ENCODE results near the gene NKX1-1.

NKX1-1 gene

DNA sequence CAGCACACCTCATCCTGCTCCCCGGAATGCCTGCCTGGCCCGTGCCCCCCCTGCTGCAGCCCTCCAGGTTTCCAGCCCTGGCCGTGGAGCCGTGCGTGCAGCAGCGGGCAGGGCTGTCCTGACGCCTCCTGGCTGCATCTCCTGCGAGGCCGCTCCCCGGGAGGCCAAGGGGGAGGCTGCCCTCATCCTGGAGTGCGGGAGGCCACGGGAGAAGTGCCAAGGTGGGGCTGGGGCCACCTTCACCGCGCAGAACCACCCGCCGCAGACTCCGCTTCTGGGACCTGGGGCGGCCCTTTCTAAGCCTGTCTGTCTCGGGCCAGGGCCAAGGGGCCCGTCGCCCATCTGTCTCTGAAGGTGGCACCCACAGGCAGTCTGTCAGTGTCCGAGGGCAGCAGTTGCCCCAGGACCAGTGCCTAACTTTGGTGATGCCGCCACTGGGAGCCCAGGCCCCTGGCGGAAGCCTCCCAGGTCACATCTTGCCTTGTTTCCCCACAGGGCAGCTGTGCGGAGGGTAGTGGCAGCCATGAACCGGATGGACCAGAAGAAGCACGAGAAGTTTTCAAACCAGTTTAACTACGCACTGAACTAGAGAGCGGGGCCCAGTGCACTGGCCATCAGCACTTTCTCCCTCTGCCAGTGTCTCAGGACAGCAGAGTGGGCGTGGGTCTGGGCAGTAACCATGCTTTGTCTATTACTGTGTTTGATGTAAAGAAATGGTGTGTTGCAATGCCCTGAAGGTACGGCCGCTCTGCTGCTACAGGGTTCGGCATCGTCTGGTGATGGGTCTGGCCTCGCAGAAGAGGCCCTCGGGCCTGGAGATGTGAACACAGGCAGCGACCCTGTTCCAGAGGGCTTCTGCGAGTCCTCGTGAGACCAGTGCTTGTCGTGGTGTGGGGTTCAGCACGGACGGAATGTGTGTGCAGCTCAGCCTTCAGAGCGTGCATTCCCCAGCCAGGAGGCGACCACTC, 20.6 kb downstream of the NKX1-1 start:
- DNase-seq (ENCODE audit: low read depth), result no peak

- DNase-seq (ENCODE audit: low read depth), result no peak
These were observed 21.4 kb downstream of the NKX1-1 start for GRCh38 chr4:1384675-1385372.

GRCh38 chr4:1383728-1384591, 22.3 kb downstream of the NKX1-1 start:
- no peak for DNase-seq (ENCODE audit: low read depth)

- DNase-seq (ENCODE audit: low read depth), result no peak
These were observed 23.2 kb downstream of the NKX1-1 start for GRCh38 chr4:1382776-1383727.

DNA sequence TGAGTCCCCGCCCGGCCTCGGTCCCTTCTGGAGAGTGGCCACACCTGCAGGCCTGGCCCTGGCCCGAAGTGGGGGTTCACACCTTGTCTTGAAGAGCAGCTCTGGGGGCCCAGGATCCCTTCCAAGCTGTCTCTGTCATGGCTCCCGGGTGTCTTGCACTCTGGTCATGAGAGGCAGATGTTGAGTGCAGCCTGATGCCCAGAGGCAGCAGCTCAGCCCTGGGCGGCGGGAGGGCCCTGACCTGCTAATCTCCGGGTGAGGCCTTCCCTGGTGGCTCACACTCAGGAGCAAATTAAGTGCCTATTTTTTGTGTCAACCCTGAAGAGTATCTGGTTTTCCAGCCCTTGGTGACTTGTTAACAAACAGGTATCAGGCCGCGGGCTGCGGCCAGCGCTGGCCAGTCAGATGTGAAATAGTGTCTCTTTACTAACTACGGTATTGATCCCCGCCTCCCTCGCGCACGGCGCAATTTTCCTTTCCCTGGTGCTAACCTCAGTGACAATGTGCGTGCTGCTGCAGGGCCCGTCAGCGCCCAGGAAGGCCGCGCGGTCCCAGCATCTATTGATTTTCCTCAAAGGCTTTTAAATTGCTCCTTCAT, 24.2 kb downstream of the NKX1-1 start:
- no peak for DNase-seq (ENCODE audit: low read depth)

GRCh38 chr4:1381181-1381621, 25.0 kb downstream of the NKX1-1 start:
- DNase-seq (ENCODE audit: low read depth), result no peak

- no peak for DNase-seq (ENCODE audit: low read depth)
These were observed 25.7 kb downstream of the NKX1-1 start for GRCh38 chr4:1380368-1381151.

GRCh38 chr4:1379801-1380331, 26.4 kb downstream of the NKX1-1 start:
- DNase-seq (ENCODE audit: low read depth), result no peak

DNA sequence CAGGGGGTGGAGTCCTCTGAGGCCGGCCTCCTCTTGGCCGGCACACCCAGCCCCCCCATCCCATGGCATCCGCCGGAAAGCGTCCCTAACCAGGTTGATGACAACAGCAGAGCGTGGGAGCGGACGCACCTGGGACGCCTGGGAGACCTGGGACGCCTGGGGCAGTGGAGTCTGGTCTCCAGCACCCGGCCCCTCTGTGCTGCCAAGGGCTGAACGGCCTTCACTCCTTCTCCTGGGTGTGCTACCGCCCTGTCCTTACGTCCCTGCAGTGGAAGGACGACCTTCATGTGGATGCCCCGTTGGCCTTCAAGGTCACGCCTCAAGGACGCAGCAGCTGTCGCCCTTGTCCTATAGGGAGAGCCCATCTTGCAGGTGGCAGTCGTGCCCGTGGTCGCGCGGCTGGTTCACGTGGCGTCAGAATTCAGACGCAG, 26.9 kb downstream of the NKX1-1 start:
- no peak for DNase-seq (ENCODE audit: low read depth)

DNA sequence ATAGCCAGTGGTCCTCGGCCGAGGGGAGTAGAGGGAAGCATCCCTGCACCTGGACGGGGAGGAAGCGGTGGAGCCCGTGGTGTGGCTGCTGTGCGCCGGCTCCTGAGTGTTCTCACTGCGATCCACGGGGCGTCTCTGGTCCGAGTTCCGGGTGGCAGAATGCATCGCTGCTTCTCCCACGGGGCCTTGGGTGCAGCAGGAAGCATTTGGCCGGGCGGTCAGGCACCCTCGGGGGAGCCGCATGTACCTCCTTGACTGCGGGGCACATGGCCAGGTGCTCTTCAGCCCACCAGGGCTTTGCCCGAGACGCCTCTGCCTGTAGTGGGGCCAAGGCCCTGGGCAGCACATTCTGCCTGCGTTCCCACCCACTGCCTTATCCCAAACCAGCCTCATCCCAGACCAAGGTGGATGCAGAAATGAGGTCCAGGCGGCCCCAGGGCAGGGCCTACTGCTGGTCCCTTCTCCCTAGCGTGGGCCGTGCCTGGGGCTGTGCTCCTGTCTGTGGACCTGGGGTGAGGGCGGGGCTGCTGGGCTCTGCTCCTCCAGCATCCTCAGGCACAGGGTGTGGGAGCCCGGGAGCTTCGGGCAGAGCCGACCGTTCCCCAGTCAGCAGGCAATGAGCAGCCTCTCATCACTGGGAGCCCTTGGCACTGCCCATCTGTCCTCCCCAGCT, 27.5 kb downstream of the NKX1-1 start:
- DNase-seq (ENCODE audit: low read depth), result no peak

DNA sequence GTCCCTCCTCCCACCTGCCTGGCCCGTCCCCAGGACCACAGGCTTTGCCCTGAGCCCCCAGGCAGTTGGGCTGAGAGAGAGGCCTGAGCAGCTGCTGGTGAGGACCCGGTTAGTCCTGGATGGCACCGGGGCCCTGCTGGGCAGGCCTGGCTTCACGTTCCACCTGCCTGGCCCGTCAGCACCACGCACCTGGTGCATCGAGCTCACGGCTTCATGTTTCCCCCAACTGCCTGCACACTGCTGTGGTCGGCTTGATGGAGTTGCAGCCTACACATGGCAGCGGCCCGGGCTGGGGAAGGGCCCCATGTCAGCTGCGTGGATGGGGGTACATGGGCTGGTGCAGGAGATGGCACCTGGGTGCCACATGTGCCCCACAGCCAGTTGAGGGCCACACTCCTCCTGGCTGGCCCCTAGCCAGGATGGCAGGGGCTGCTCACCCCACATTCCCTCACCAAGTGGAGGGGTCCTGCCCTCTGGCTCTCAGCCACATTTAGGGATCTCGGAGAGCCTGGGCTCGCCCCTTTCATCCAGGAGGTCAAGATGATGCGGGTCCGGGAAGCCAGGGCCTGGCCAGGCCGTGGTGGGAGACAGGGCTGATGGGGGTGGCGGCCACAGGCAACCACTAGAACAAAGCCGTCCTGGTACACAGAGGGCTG, 28.5 kb downstream of the NKX1-1 start:
- DNase-seq (ENCODE audit: low read depth), result no peak

DNA sequence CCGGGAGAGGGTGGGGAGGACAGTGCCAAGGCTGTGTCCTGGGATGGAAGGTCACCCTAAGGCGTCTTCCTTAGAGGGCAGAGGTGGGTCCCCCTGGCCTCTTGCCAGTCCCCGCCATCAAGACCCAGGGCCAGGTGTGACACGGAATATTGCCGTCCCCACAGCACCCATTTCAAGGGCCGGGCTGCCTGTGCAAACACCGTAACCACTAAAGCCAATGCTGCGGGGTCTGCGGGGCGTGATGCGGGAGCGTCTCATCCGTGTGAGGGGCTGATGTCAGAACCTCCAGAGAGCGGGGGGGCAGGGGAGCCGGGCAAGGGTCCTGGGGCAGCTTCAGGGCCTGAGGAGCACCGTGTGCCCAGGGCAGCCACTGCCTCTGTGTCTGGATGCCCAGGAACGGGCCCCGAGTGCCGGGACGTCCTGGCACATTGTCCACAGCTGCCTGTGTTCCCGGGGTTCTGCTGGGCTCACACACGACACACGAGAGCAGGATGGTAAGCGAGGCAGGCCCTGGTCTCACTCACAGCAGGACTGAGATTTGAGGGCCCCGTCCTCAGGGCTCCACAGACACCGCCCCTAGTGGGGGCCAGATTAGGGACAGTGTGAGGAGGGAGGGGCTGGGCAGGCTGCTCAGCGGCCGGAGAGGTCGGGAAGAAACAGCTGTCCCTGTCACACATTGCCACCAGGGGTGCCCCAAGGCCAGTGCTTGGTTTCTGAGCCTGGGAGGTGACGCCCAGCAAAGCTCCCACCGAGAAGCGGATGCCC, 29.2 kb downstream of the NKX1-1 start:
- DNase-seq (ENCODE audit: low read depth), result no peak

DNA sequence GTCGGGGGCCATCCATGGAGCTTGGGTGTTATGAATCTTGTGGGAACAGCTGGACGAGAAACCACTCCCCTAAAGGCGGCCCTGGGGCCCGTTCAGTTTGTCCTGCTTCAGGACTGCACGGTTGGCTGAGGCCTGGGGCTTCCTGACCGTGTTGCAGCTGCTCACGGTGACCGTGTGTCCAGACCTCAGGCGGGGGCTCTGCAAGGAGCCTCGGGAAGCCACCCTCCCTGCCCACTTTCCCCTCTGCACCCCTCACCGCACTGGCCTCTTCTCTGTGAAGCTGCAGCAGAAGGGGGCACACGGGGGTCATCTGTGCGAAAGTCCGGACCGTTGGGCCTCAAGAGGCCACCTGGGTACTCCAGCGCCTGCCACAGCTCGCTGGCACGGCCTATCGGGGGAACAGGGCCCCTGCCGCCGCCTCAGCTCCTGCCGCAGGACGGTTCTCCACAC, 29.8 kb downstream of the NKX1-1 start:
- DNase-seq (ENCODE audit: low read depth), result no peak

DNA sequence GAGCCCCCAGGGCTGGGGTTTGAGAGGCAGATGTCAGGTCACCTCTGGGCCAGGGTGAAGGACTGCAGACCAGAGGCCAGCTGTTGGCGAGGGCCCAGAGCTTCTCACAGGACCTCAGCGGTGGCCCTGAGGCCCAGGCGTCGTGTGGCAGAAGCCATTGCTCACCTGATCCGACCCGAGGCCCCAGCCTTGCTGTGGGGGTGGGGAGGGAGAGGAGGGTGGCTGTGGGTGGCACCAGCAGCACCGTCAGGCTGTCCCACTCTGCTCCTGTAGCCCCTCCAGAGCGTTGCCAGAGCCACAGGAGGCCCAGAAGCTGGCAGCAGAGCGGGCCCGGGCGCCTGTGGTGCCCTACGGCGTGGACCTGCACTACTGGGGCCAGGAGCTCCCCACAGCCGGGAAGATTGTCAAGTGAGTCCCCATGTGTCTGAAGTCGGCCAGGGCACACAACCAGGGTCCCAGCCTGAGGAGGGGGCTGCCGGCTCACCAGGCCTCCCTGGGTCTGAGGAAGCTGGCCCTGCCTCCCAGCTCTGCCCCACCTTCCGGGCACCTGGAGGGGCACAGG, 30.4 kb downstream of the NKX1-1 start:
- DNase-seq (ENCODE audit: low read depth), result no peak

DNA sequence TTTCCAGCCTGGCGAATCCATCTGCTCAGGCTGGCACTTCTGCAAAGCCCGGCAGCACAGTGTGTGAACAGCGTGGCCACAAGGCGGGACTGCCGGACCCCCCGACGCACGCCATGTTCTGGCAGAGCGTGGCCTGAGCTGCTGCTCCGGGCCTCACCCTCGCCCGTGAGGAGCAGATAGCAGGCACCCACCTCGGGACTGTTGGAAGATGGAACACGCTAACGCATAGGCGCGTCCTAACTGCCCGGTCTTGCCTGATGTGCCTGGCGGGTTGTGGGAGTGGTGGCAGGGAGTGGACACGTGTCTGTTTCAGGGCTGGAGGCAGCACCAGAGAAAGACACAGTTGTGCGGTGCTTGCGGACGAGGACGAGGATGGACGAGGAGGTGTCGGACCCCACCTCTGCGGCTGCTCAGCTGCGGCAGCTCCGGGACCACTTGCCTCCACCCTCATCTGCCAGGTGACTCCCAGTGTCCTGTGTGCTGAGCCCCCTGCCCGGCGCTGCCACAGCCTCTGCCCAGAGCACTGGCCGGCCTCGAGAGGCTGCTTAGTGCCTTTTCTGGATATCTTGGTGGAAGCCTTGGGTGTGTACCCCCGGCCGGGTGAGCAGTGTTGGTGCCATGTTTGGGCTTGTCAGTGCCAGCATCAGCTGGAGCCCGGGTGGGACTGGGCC, 31.1 kb downstream of the NKX1-1 start:
- no peak for DNase-seq (ENCODE audit: low read depth)

- DNase-seq (ENCODE audit: low read depth), result no peak
These were observed 31.6 kb downstream of the NKX1-1 start for GRCh38 chr4:1374706-1375045.

Data from HS-27A (cell line).